AG04450 (cell line): Measurements from ENCODE around the gene LAMB3. TPM values are rescaled to one million over a fixed set of nuclear protein-coding genes. Genes with fewer than 3 reads are reported as not detected.

Experiments used
- CTCF ChIA-PET: fragments of 300-600, 350-600 bp; formaldehyde crosslinking; extraction: SDS; loops from one replicate; lab custom pipeline; 2022; ENCODE audit warnings: antibody characterized with exemption, inconsistent platforms; lab: Charles Lee
- POLR2A ChIA-PET: fragments of 350-600 bp; formaldehyde crosslinking; extraction: SDS; loops from one replicate; lab custom pipeline; 2021; ENCODE audit warnings: antibody characterized with exemption, inconsistent platforms; lab: Yijun Ruan, JAX
- DNase-seq: peaks from one replicate; pipeline ENCODE4 v3.0.0-alpha.2; 2011; ENCODE audit warnings: low read depth, low spot score
- H3K27ac ChIP-seq: one replicate; pipeline ENCODE4 v1.5.1; 2012; ENCODE audit warnings: low read depth, low read length, control low read depth
- H3K27me3 ChIP-seq: one replicate; pipeline ENCODE4 v1.6.0; 2012; ENCODE audit warnings: low read length; ENCODE audit not compliant: control insufficient read depth, insufficient read depth
- H3K4me3 ChIP-seq: 2 replicates; pipeline ENCODE4 v1.5.1; 2011; ENCODE audit warnings: mild to moderate bottlenecking, low read depth, low read length, control low read depth
- H3K9me3 ChIP-seq: 2 replicates; pipeline ENCODE4 v1.5.1; 2012; ENCODE audit warnings: low read length; ENCODE audit not compliant: control insufficient read depth, insufficient read depth
- polyA plus RNA-seq: library from polyadenylated mRNA; depleted of rRNA; stranded (reverse); fragments of >200 nt; gene quantifications from 2 replicates; pipeline ENCODE4 v1.2.3, GENCODE V29; 2011
- TF ChIP-seq, protein P1 (sequence below): IDR thresholded peaks from 2 replicates; pipeline ENCODE4 v1.5.1; 2011; ENCODE audit warnings: low read depth, low read length, control low read depth, inconsistent platforms

Gene LAMB3
- polyA plus RNA-seq, 1 experiment = 2.6 TPM

GRCh38 chr1:209692296-209692695 lies 40.1 kb upstream of the LAMB3 start:
- Histone ChIP-seq H3K27me3 (no peaks in the 10 kb centered on the region), H3K27ac (no peak overlapping the region), H3K9me3 (no peaks in the 10 kb centered on the region), H3K4me3 (no peak overlapping the region)
- ChIA-PET CTCF (interaction anchor here (0.5 to 8.6 kb wide), 17 partner anchors 10 to 1602 kb away, joined by 3 to 159 read pairs (median 5); partner anchors contain the start of genes CAMK1G and LAMB3), POLR2A (interaction anchor here (1.0 kb wide), 1 partner anchor 123 kb away, joined by 3 read pairs; no protein-coding TSS in a partner anchor)
- DNase-seq = no peak
- TF ChIP-seq, protein P1, sequence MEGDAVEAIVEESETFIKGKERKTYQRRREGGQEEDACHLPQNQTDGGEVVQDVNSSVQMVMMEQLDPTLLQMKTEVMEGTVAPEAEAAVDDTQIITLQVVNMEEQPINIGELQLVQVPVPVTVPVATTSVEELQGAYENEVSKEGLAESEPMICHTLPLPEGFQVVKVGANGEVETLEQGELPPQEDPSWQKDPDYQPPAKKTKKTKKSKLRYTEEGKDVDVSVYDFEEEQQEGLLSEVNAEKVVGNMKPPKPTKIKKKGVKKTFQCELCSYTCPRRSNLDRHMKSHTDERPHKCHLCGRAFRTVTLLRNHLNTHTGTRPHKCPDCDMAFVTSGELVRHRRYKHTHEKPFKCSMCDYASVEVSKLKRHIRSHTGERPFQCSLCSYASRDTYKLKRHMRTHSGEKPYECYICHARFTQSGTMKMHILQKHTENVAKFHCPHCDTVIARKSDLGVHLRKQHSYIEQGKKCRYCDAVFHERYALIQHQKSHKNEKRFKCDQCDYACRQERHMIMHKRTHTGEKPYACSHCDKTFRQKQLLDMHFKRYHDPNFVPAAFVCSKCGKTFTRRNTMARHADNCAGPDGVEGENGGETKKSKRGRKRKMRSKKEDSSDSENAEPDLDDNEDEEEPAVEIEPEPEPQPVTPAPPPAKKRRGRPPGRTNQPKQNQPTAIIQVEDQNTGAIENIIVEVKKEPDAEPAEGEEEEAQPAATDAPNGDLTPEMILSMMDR = no peak

DNA sequence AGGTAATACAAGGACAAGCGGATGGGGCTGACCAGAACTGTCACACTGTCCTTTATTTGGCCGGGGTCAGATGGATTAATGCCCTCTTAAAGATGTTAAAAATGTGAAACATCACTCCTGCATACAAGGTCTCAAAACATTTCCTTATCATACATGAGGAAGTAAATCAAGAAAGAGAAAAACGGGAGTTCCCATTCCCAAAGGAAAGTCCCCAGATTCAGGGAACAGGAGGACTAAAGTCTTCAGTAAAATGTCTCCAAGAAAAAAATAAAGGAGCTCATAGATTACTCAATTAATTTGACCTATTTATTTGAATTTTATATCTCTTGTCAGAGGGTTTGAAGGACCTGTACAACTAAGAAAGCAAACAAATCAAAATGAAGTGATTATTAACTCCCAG lies 39.0 kb upstream of the LAMB3 start:
- CTCF ChIA-PET = interaction anchor here (1.3 to 8.6 kb wide), 9 partner anchors 9 to 124 kb away, joined by 3 to 159 read pairs (median 19); partner anchors contain the start of gene CAMK1G
- POLR2A ChIA-PET = no interaction called here
- TF ChIP-seq, protein P1 = no peak

GRCh38 chr1:209689477-209689876 lies 37.3 kb upstream of the LAMB3 start:
- H3K4me3 ChIP-seq = no peak overlapping the region
- CTCF ChIA-PET = interaction anchor here (1.4 to 8.6 kb wide), 6 partner anchors 15 to 123 kb away, joined by 4 to 159 read pairs (median 7); partner anchors contain the start of gene CAMK1G

More for the DNA sequence above, 39.0 kb upstream of the LAMB3 start:
- DNase-seq = no peak
- Histone ChIP-seq H3K4me3 (no peak overlapping the region), H3K9me3 (no peaks in the 10 kb centered on the region), H3K27ac (no peak overlapping the region), H3K27me3 (no peaks in the 10 kb centered on the region)

DNA sequence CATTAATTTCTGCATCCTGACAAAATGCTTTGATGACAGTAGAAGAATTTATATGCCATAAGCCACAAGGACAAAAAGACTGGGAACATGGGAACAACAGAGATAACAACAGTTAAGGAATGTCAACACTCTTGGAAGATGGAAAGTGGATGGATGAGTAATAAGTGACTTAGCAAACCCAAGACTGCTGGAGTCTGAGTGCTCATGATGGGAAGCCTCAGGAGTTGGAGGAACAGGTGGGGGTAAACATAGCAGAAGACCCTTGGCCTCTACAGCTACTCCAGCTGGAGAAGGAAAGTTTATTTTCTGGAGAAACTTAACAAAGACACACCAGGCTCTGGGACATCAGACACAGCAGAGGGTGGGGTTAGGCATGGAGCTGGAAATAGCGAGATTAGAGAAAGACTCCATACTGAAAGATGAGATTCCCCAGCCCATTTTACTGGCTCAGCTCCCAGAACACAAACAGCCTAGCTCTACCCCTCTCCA lies 36.6 kb upstream of the LAMB3 start:
- peak; percentile 16 for DNase-seq
- TF ChIP-seq, protein P1 = no peak
- ChIA-PET POLR2A (no interaction called here), CTCF (interaction anchor here (0.6 to 8.6 kb wide), 9 partner anchors 14 to 1726 kb away, joined by 3 to 159 read pairs (median 6); partner anchors contain the start of genes CAMK1G and LAMB3)
- no peak overlapping the region for H3K27ac ChIP-seq
- H3K27me3 ChIP-seq = no peaks in the 10 kb centered on the region
- no peak overlapping the region for H3K4me3 ChIP-seq
- no peaks in the 10 kb centered on the region for H3K9me3 ChIP-seq

More at GRCh38 chr1:209689477-209689876, 37.3 kb upstream of the LAMB3 start:
- Histone ChIP-seq H3K27me3 (no peaks in the 10 kb centered on the region), H3K9me3 (no peaks in the 10 kb centered on the region), H3K27ac (no peak overlapping the region)
- no peak for DNase-seq
- TF ChIP-seq, protein P1 = no peak
- POLR2A ChIA-PET = no interaction called here

DNA sequence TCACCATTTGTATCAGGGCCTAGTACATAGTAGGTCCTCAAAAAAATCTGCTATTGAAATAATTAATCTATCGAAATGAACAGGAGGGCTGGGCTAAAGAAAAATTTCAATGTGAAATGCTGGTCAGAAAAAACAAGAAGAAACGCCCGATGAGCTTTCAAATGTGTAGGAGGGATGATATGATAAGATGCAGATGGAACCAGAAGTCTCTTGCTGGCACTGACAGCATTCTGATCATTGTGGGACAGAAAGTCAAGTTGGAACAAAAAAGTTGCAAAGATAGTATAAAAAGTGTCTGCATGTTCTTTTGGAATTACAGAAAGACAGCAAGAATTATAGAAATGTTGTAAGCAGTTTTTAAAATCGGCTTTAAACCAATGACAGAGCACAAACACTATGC lies 34.1 kb upstream of the LAMB3 start:
- TF ChIP-seq, protein P1 = no peak
- Histone ChIP-seq H3K9me3 (no peaks in the 10 kb centered on the region), H3K27me3 (no peaks in the 10 kb centered on the region), H3K4me3 (no peak overlapping the region), H3K27ac (no peak overlapping the region)
- POLR2A ChIA-PET = no interaction called here
- CTCF ChIA-PET = interaction anchor here (1.5 kb wide), 1 partner anchor 118 kb away, joined by 4 read pairs; no protein-coding TSS in a partner anchor
- no peak for DNase-seq
